Right forelimb (tissue), 1 donor: ENCODE data around the gene HS6ST3.
"Not testable (repeated sequence)": the region's sequence is repeated elsewhere in the genome, so short reads cannot be mapped to it uniquely, and the experiment has no call there.

Experiments used
- DNase-seq: peaks from one replicate; pipeline ENCODE4 v3.0.0-alpha.2; 2018

HS6ST3 gene

DNA sequence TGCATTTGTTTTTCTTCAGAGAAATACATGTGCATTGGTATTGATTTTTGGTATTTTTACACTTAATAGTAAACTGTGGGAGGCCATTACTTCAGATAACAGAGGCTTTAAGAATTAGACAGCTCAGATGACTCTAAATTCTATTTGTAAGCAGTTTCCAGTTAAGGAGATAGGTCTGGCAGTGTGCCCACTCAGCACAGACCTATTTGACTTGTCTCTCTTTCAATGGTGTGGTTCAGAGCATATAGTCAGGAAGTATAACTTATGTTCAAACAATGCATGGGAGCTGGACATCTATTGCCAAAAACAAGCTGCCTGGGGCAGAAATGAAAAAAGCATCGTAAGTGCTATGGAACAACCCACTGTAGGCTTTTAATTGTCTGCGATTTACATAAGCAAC lies 370.7 kb downstream of the HS6ST3 start:
- DNase-seq, result no peak

DNA sequence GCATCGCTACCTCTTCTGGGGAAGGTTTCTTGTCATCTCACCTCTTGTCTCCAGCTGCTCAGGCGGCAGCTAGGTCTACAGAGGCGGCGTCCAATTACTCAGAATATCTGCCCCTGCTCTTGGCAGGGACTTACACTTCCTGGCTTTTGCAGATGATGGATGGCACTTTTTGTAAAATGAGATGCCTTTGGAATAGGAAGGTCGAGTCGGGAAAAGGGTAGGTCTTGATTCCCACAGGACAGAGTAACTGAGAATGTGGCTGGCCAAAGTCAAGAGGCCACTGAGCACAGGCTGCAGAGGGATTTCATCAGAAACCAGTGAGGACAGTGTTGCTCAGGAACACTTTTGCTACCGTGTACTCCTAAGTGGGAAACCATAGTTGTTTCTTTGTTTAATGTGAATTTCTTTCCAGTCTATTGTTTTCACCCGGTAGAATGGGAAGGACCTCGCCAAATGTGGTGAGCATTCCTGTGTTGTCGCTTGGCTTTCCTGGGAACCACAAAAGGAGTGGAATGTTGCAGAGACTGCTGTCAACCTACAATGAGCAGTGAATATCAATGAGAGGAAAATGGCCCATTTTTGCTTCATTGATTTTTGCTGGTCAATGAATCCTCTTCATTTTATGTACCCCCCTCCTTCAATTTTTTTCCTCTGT lies 383.7 kb downstream of the HS6ST3 start:
- no peak for DNase-seq

DNA sequence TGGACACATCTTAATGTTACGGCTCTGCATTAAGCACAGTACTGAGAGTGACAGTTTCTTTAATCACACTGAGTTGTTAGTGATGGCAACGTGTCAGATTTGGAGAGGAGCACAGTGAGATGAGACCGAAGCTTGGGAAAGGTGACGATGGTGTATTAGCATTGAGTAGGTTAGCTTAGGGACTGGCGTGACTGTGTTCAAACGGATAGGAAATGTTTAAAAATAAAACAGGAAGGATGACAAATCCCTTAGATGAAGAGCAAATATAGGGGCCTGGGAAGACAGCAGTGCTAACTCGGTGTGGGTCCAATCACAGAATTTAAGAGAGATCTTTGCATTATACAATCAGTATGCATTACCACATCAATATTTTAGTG lies 384.3 kb downstream of the HS6ST3 start:
- DNase-seq, result no peak

GRCh38 chr13:96475103-96475502 lies 385.2 kb downstream of the HS6ST3 start:
- DNase-seq, result no peak

- DNase-seq, result no peak
Measured at GRCh38 chr13:96481482-96481881, 391.6 kb downstream of the HS6ST3 start.

GRCh38 chr13:96490496-96490989 lies 400.6 kb downstream of the HS6ST3 start:
- no peak for DNase-seq

- DNase-seq, result no peak
Measured at GRCh38 chr13:96491103-96491502, 401.2 kb downstream of the HS6ST3 start.

DNA sequence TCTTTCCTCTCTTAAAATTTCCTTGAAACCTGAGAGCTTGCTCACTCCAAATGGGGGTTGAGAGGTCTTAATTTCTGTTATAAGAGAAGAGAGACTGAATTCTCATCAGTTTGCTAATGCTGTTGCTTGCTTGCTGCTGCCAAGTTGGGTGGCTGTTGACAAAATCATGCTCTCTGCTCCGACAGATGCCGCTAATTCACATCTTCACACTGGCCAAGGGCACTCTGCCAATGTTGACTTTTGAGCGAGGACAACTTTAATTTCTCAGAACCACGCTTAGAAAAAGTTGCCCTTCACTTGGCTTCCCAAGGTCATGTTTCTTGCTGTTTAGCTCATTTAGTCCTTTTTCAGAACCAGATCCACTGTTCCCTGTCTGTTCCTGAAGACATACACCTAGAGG lies 402.9 kb downstream of the HS6ST3 start:
- DNase-seq, result no peak

GRCh38 chr13:96499656-96500055 lies 409.7 kb downstream of the HS6ST3 start:
- DNase-seq, result no peak

DNA sequence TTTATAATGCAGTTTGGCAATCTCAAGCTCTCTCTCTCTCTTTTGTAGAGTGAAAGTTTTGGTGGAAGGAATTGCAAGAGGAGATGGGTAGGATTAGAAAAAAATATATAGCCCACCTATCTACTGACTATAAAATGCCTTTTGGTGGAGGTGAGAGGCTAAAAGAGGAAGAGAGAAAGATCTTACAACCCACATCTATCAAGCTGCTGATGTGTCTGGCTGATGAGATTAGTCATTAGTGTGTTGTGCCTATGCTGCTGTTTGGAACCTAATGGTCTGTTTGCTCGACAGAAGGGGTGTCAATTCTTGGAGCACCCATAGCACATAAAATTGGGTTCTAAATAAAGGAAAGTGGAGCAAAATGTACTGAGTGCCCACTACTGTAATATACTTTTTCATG lies 411.0 kb downstream of the HS6ST3 start:
- DNase-seq, result no peak

- no peak for DNase-seq
Measured at GRCh38 chr13:96503481-96503880, 413.6 kb downstream of the HS6ST3 start.

- no peak for DNase-seq
Measured at GRCh38 chr13:96511587-96511986, 421.7 kb downstream of the HS6ST3 start.

GRCh38 chr13:96519380-96519779 lies 429.5 kb downstream of the HS6ST3 start:
- DNase-seq, result no peak

- DNase-seq, result not testable (repeated sequence)
Measured at GRCh38 chr13:96524398-96525020, 434.6 kb downstream of the HS6ST3 start.

DNA sequence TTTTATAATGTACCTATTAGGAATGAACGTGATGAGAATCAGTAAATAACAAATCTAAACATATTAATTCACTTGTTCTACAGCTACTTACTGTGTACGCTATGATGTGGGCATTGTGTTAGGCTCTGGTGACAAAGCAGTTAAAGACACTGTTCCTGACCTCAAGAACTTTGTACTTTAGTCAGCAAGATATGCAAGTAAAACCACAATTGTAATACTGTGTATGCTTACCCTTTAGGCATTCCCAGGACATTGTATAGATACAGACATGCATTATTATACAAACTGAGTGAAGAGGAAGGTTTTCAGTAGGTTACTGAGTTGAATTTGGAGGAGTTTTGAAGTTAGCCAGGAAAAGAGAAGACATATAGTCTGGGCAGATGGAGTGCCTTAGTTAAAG lies 435.8 kb downstream of the HS6ST3 start:
- DNase-seq, result no peak

DNA sequence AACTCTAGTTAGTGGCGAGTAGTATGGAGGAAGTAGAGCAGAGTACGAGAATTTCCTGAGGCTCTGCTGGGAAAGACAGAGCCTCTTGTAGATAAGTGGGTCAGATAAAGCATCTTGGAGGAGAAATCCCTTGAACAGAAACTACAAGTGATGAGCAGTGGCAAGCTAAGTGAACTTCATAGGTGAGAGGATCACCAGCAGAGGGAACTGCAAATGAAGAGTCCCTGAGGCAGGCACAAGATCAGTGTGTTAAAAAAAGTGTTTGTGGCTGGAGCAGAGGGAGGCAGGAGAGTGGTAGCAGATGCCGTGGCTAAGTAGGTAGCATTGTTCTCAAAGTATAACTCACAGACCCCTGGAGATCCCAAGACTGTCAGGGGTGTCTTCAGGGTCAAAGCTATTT lies 437.6 kb downstream of the HS6ST3 start:
- no peak for DNase-seq

- no peak for DNase-seq
Measured at GRCh38 chr13:96532804-96533203, 442.9 kb downstream of the HS6ST3 start.

GRCh38 chr13:96533408-96533807 lies 443.5 kb downstream of the HS6ST3 start:
- DNase-seq, result no peak

GRCh38 chr13:96539791-96540190 lies 449.9 kb downstream of the HS6ST3 start:
- no peak for DNase-seq

GRCh38 chr13:96540670-96541069 lies 450.8 kb downstream of the HS6ST3 start:
- no peak for DNase-seq

DNA sequence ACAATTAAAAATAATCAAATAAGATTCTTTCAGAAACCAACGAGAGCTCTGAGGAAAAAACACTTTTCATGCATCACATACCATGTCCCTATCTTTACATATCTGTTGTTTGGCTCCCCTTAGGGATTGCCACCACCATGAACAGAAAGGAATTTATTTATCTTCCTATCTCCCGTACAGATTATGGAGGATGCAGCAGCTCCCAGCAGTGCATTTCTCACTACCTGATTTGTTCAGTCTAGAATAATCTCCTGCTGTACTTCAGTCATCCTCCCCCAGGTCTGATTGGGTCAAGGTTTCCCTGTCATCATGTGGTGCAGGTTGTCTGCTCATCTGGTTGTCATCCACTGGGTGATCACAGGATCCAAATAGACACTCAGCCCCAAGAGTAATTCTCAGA lies 453.1 kb downstream of the HS6ST3 start:
- no peak for DNase-seq

DNA sequence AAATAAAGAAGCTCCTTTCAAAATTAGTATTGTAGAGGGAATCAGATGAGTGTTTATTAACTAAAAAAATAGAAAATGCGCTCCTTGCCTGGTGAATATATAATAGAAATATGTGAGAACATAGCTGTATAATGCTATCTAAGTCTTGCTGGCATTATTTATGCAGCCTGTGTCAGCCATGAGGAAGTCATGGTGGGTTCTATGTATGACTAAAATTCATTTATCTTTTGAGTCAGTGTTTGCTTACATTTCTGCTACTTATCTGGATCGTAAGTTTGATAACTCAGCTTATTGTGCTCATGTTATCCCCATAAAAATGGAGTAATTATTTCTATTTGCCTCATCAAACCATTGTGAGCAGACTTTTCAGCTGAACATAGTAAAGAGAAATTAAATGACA lies 455.1 kb downstream of the HS6ST3 start:
- DNase-seq, result no peak

GRCh38 chr13:96546463-96546862 lies 456.6 kb downstream of the HS6ST3 start:
- DNase-seq, result no peak

- no peak for DNase-seq
Measured at GRCh38 chr13:96551546-96551945, 461.6 kb downstream of the HS6ST3 start.

DNA sequence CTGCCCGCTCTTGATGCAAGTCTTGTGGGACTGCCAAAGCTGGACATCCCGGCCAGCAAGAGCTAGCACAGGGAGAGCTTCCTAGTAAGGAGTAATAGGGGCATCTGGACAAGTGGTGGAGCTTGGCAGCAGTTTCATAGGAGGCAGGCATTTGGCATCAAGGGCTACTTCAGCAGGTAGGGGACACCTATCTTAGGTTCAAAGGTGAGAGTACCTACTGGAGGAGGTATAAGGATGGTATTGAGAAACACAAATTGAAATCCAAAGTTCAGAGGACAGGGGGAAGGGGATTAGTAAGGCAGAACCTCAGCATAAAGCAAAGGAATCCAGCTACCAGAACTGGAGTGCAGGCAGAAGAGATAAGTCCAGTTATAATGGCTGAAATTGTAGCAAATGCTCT lies 462.7 kb downstream of the HS6ST3 start:
- DNase-seq, result no peak
